Activated CD4-positive, alpha-beta T cell treated with anti-CD3 and anti-CD28 coated beads, Interleukin-2, amount 10 ng/mL, durations not matched to agents 24 days and 14 days (primary cell): ENCODE data around the gene VWA5B1. TPM values are rescaled to one million over a fixed set of nuclear protein-coding genes. Genes with fewer than 3 reads are reported as not detected.
A peak's percentile ranks its signal among the peaks of the same experiment; 100 is the strongest.

Source experiments
- DNase-seq: peaks from one replicate; pipeline ENCODE4 v3.0.0; 2022
- H3K27ac Mint-ChIP-seq: one replicate; pipeline ENCODE4 v1.8.0; 2022; ENCODE audit warnings: mild to moderate bottlenecking, mixed read lengths
- H3K27me3 Mint-ChIP-seq: one replicate; pipeline ENCODE4 v1.8.0; 2022; ENCODE audit warnings: mixed read lengths
- H3K36me3 Mint-ChIP-seq: one replicate; pipeline ENCODE4 v1.8.0; 2022; ENCODE audit warnings: low read depth, mild to moderate bottlenecking, mixed read lengths
- H3K4me1 Mint-ChIP-seq: one replicate; pipeline ENCODE4 v1.8.0; 2021; ENCODE audit warnings: mixed read lengths
- H3K4me3 Mint-ChIP-seq: one replicate; pipeline ENCODE4 v1.8.0; 2022; ENCODE audit warnings: mild to moderate bottlenecking, moderate library complexity, mixed read lengths
- H3K9me3 Mint-ChIP-seq: one replicate; pipeline ENCODE4 v1.8.0; 2021; ENCODE audit warnings: mixed read lengths
- intact Hi-C: fragments of 100-400 bp; cut with micrococcal nuclease; formaldehyde crosslinking; loops from one replicate; pipeline ENCODE4 v1.15.1; 2023
- total RNA-seq: library from RNA; stranded (reverse); gene quantifications from 2 replicates; pipeline ENCODE4 v1.2.3, GENCODE V29; 2022

The VWA5B1 gene
- total RNA-seq, 1 donor from 2014 or later = not detected

- Mint-ChIP-seq H3K4me3 (no peak overlapping the region), H3K27me3 (peaks cover 15% of the 10 kb centered on the region), H3K4me1 (no peaks in the 10 kb centered on the region), H3K27ac (no peak overlapping the region), H3K36me3 (no peaks in the 10 kb centered on the region), H3K9me3 (no peaks in the 10 kb centered on the region)
- intact Hi-C loops = no loop called here
- no peak for DNase-seq
Observed at GRCh38 chr1:20337581-20337980, 46.9 kb downstream of the VWA5B1 start.

GRCh38 chr1:20339811-20340457 is 49.3 kb downstream of the VWA5B1 start:
- Mint-ChIP-seq H3K36me3 (no peaks in the 10 kb centered on the region), H3K4me1 (peaks cover 3% of the 10 kb centered on the region), H3K4me3 (no peak overlapping the region), H3K9me3 (no peaks in the 10 kb centered on the region), H3K27ac (no peak overlapping the region), H3K27me3 (peaks cover 26% of the 10 kb centered on the region)
- DNase-seq = no peak
- intact Hi-C loops = no loop called here

- Mint-ChIP-seq H3K36me3 (no peaks in the 10 kb centered on the region), H3K4me3 (no peak overlapping the region), H3K27me3 (peaks cover 24% of the 10 kb centered on the region), H3K4me1 (peaks cover 3% of the 10 kb centered on the region), H3K27ac (no peak overlapping the region), H3K9me3 (peaks cover 3% of the 10 kb centered on the region)
- intact Hi-C loops = no loop called here
- no peak for DNase-seq
Observed at GRCh38 chr1:20342294-20343148, 51.8 kb downstream of the VWA5B1 start.

- H3K9me3 Mint-ChIP-seq = peaks cover 3% of the 10 kb centered on the region
- DNase-seq = no peak
- peaks cover 27% of the 10 kb centered on the region for H3K27me3 Mint-ChIP-seq
- intact Hi-C loops = no loop called here
- no peak overlapping the region for H3K27ac Mint-ChIP-seq
- no peak overlapping the region for H3K4me3 Mint-ChIP-seq
- no peaks in the 10 kb centered on the region for H3K36me3 Mint-ChIP-seq
- peaks cover 3% of the 10 kb centered on the region for H3K4me1 Mint-ChIP-seq
Observed at GRCh38 chr1:20343149-20343937, 52.7 kb downstream of the VWA5B1 start.

- H3K36me3 Mint-ChIP-seq = no peaks in the 10 kb centered on the region
- peaks cover 3% of the 10 kb centered on the region for H3K9me3 Mint-ChIP-seq
- intact Hi-C loops = no loop called here
- peaks cover 27% of the 10 kb centered on the region for H3K27me3 Mint-ChIP-seq
- no peak for DNase-seq
- peak overlapping the region; percentile 5 for H3K4me3 Mint-ChIP-seq
- H3K27ac Mint-ChIP-seq = no peak overlapping the region
- peaks cover 3% of the 10 kb centered on the region for H3K4me1 Mint-ChIP-seq
Observed at GRCh38 chr1:20343938-20344302, 53.2 kb downstream of the VWA5B1 start.

- Mint-ChIP-seq H3K36me3 (no peaks in the 10 kb centered on the region), H3K9me3 (peaks cover 3% of the 10 kb centered on the region), H3K27ac (no peak overlapping the region), H3K4me1 (peaks cover 3% of the 10 kb centered on the region), H3K4me3 (no peak overlapping the region), H3K27me3 (peaks cover 27% of the 10 kb centered on the region)
- no peak for DNase-seq
- intact Hi-C loops = no loop called here
Observed at GRCh38 chr1:20344738-20345137, 54.1 kb downstream of the VWA5B1 start.

GRCh38 chr1:20345419-20345818 is 54.7 kb downstream of the VWA5B1 start:
- Mint-ChIP-seq H3K36me3 (no peaks in the 10 kb centered on the region), H3K27ac (no peak overlapping the region), H3K4me3 (no peak overlapping the region), H3K9me3 (peaks cover 3% of the 10 kb centered on the region), H3K4me1 (peaks cover 3% of the 10 kb centered on the region), H3K27me3 (peaks cover 27% of the 10 kb centered on the region)
- intact Hi-C loops = no loop called here
- DNase-seq = no peak

- H3K9me3 Mint-ChIP-seq = peaks cover 3% of the 10 kb centered on the region
- H3K4me3 Mint-ChIP-seq = no peak overlapping the region
- intact Hi-C loops = no loop called here
- H3K27ac Mint-ChIP-seq = no peak overlapping the region
- H3K27me3 Mint-ChIP-seq = peaks cover 24% of the 10 kb centered on the region
- no peak for DNase-seq
- H3K4me1 Mint-ChIP-seq = peaks cover 3% of the 10 kb centered on the region
- no peaks in the 10 kb centered on the region for H3K36me3 Mint-ChIP-seq
Observed at GRCh38 chr1:20346433-20346832, 55.8 kb downstream of the VWA5B1 start.

- peaks cover 3% of the 10 kb centered on the region for H3K4me1 Mint-ChIP-seq
- intact Hi-C loops = no loop called here
- peaks cover 3% of the 10 kb centered on the region for H3K9me3 Mint-ChIP-seq
Observed at GRCh38 chr1:20347699-20348098, 57.0 kb downstream of the VWA5B1 start.

GRCh38 chr1:20348326-20348915 is 57.7 kb downstream of the VWA5B1 start:
- no peak overlapping the region for H3K4me3 Mint-ChIP-seq
- no peaks in the 10 kb centered on the region for H3K36me3 Mint-ChIP-seq
- H3K27me3 Mint-ChIP-seq = peaks cover 21% of the 10 kb centered on the region
- DNase-seq = no peak
- no peak overlapping the region for H3K27ac Mint-ChIP-seq
- H3K9me3 Mint-ChIP-seq = peaks cover 3% of the 10 kb centered on the region
- peaks cover 3% of the 10 kb centered on the region for H3K4me1 Mint-ChIP-seq
- intact Hi-C loops = no loop called here

More at GRCh38 chr1:20347699-20348098, 57.0 kb downstream of the VWA5B1 start:
- H3K36me3 Mint-ChIP-seq = no peaks in the 10 kb centered on the region
- H3K4me3 Mint-ChIP-seq = no peak overlapping the region
- no peak overlapping the region for H3K27ac Mint-ChIP-seq
- peaks cover 18% of the 10 kb centered on the region for H3K27me3 Mint-ChIP-seq
- no peak for DNase-seq

- peaks cover 13% of the 10 kb centered on the region for H3K27me3 Mint-ChIP-seq
- no peaks in the 10 kb centered on the region for H3K4me1 Mint-ChIP-seq
- DNase-seq = no peak
- no peak overlapping the region for H3K4me3 Mint-ChIP-seq
- intact Hi-C loops = no loop called here
- no peak overlapping the region for H3K27ac Mint-ChIP-seq
- no peaks in the 10 kb centered on the region for H3K36me3 Mint-ChIP-seq
- peaks cover 3% of the 10 kb centered on the region for H3K9me3 Mint-ChIP-seq
Observed at GRCh38 chr1:20349561-20349960, 58.9 kb downstream of the VWA5B1 start.

GRCh38 chr1:20349971-20350370 is 59.3 kb downstream of the VWA5B1 start:
- Mint-ChIP-seq H3K4me1 (no peaks in the 10 kb centered on the region), H3K9me3 (peaks cover 3% of the 10 kb centered on the region), H3K4me3 (no peak overlapping the region), H3K36me3 (no peaks in the 10 kb centered on the region), H3K27ac (no peak overlapping the region), H3K27me3 (peaks cover 10% of the 10 kb centered on the region)
- intact Hi-C loops = no loop called here
- no peak for DNase-seq

- intact Hi-C loops = no loop called here
- Mint-ChIP-seq H3K36me3 (no peaks in the 10 kb centered on the region), H3K9me3 (peaks cover 3% of the 10 kb centered on the region), H3K4me3 (no peak overlapping the region), H3K27me3 (peaks cover 10% of the 10 kb centered on the region), H3K4me1 (no peaks in the 10 kb centered on the region), H3K27ac (no peak overlapping the region)
- DNase-seq = no peak
Observed at GRCh38 chr1:20350421-20350820, 59.7 kb downstream of the VWA5B1 start.
